HepG2 (cell line): Measurements from ENCODE around the gene TMEM269. TPM values are rescaled to one million over a fixed set of nuclear protein-coding genes. Genes with fewer than 3 reads are reported as not detected.

ENCODE experiments used
- ATAC-seq: fragments of 200-7000 bp; cut with Tn5 transposase; 3 replicates; pipeline ENCODE4 v1.9.1; 2020; ENCODE audit warnings: mild to moderate bottlenecking, moderate library complexity
- BruUV-seq: library from RNA; stranded (reverse); fragments of 400-500 nt; replicated peaks from 2 replicates; lab custom pipeline; 2021; lab: Mats Ljungman, UMichigan
- CTCF ChIA-PET: fragments of 300-600 bp; formaldehyde crosslinking; extraction: SDS; loops from one replicate; lab custom pipeline; 2021; ENCODE audit warnings: low total read pairs, inconsistent platforms, low intra/inter-chr PET ratio; lab: Yijun Ruan, JAX
- POLR2A ChIA-PET: fragments of 350-600 bp; sonication (Branson Sonifier 250); formaldehyde crosslinking; loops from one replicate; lab custom pipeline; 2020; ENCODE audit warnings: antibody characterized with exemption, inconsistent platforms; lab: Yijun Ruan, JAX
- DNase-seq: peaks from one replicate; pipeline ENCODE4 v3.0.0-alpha.2; 2015; ENCODE audit warnings: low spot score
- FAIRE-seq: peaks from 3 replicates; lab custom pipeline; 2011; peaks lifted over from hg19 to GRCh38; lab: Jason Lieb, UNC
- H2AFZ ChIP-seq: one replicate; pipeline ENCODE4 v1.6.1; 2011; ENCODE audit warnings: low read length, inconsistent platforms
- H3K27ac ChIP-seq: fragments of 300-600 bp; 3 replicates; pipeline ENCODE4 v1.8.0; 2011; ENCODE audit warnings: mixed run types, mild to moderate bottlenecking, mixed read lengths, low read length, inconsistent platforms; ENCODE audit not compliant: insufficient read depth; ENCODE audit errors: extremely low read length
- H3K27me3 ChIP-seq, 2 experiments: fragments of 200-600 bp in 1 of 2; 2 replicates in 1 of 2; 3 replicates in 1 of 2; pipeline versions ENCODE4 v1.6.0 to v1.8.0; 2011; ENCODE audit warnings: low read length in 2 of 2, mild to moderate bottlenecking in 2 of 2, moderate library complexity in 2 of 2, inconsistent platforms in 1 of 2; ENCODE audit not compliant: insufficient read depth in 2 of 2, control insufficient read depth in 1 of 2
- H3K36me3 ChIP-seq, 2 experiments: fragments of 200-600 bp in 1 of 2; replicated peaks in 1 of 2; 2 replicates in 1 of 2; 3 replicates in 1 of 2; pipeline versions ENCODE4 v1.5.1 to v1.8.0; 2011; ENCODE audit warnings: low read length in 2 of 2, inconsistent platforms in 1 of 2; ENCODE audit not compliant: insufficient read depth in 2 of 2, control insufficient read depth in 1 of 2
- H3K4me1 ChIP-seq: 2 replicates; pipeline ENCODE4 v1.5.1; 2012; ENCODE audit warnings: low read length, inconsistent platforms; ENCODE audit not compliant: insufficient read depth
- H3K4me2 ChIP-seq: 2 replicates; pipeline ENCODE4 v1.6.0; 2011; ENCODE audit warnings: low read depth, low read length, inconsistent platforms
- H3K4me3 ChIP-seq, 3 experiments: fragments of 200-600 bp in 1 of 3; sonication (generic), shearing (Covaris generic) in 1 of 3; replicated peaks in 1 of 3; 2 replicates each; pipeline ENCODE4 v1.5.1; 2011 to 2016; ENCODE audit warnings: low read length in 3 of 3, inconsistent platforms in 2 of 3, low read depth in 2 of 3, mild to moderate bottlenecking in 2 of 3, control low read depth in 1 of 3, mixed read lengths in 1 of 3; ENCODE audit not compliant: insufficient read depth in 1 of 3
- H3K79me2 ChIP-seq: one replicate; pipeline ENCODE4 v1.6.1; 2011; ENCODE audit warnings: low read length, inconsistent platforms; ENCODE audit not compliant: insufficient read depth
- H3K9ac ChIP-seq: 2 replicates; pipeline ENCODE4 v1.6.0; 2011; ENCODE audit warnings: mild to moderate bottlenecking, low read depth, low read length, inconsistent platforms; ENCODE audit not compliant: insufficient read depth
- H3K9me3 ChIP-seq: 2 replicates; pipeline ENCODE4 v1.5.1; 2012; ENCODE audit warnings: mild to moderate bottlenecking, low read length
- H4K20me1 ChIP-seq: 2 replicates; pipeline ENCODE4 v1.6.0; 2011; ENCODE audit warnings: inconsistent platforms, mild to moderate bottlenecking, low read length, moderate library complexity; ENCODE audit not compliant: insufficient read depth
- AGO1 ChIP-seq: fragments of 200-400 bp; formaldehyde crosslinking; IDR thresholded peaks from 2 replicates; pipeline ENCODE4 v1.6.1; 2017; ENCODE audit warnings: mild to moderate bottlenecking, low read depth, low read length, moderate library complexity; ENCODE audit not compliant: poor library complexity, severe bottlenecking
- BCL6 ChIP-seq: IDR thresholded peaks from 2 replicates; pipeline ENCODE4 v1.6.1; 2016; ENCODE audit warnings: missing genetic modification reagents, missing compliant biosample characterization
- CEBPG ChIP-seq: IDR thresholded peaks from 2 replicates; pipeline ENCODE4 v1.6.1; 2016
- CTCF ChIP-seq: sonication (generic); formaldehyde crosslinking; IDR thresholded peaks from 2 replicates; pipeline ENCODE4 v1.5.0; 2020; ENCODE audit warnings: mild to moderate bottlenecking, missing genetic modification reagents, moderate library complexity
- HNF4A ChIP-seq: sonication (generic); formaldehyde crosslinking; IDR thresholded peaks from 2 replicates; pipeline ENCODE4 v1.4.0; 2020; ENCODE audit warnings: missing genetic modification reagents
- HNF4G ChIP-seq, 2 experiments: sonication (generic) in 1 of 2; formaldehyde crosslinking in 1 of 2; IDR thresholded peaks; 2 replicates each; pipeline versions ENCODE4 v1.4.0 to v1.6.1; 2011 to 2020; ENCODE audit warnings: borderline replicate concordance in 2 of 2, low read depth in 2 of 2, mild to moderate bottlenecking in 2 of 2, low read length in 1 of 2, missing genetic modification reagents in 1 of 2, moderate library complexity in 1 of 2
- MBD4 ChIP-seq: IDR thresholded peaks from 2 replicates; pipeline ENCODE4 v1.6.1; 2012; ENCODE audit warnings: low read length, inconsistent platforms, borderline replicate concordance
- NR2F2 ChIP-seq: IDR thresholded peaks from 2 replicates; pipeline ENCODE4 v1.6.1; 2012; ENCODE audit warnings: low read depth, inconsistent platforms, borderline replicate concordance
- RAD21 ChIP-seq: fragments of 450-650 bp; formaldehyde crosslinking; IDR thresholded peaks from 2 replicates; pipeline ENCODE4 v1.5.0; 2020; ENCODE audit warnings: mild to moderate bottlenecking
- SMC3 ChIP-seq: IDR thresholded peaks from 2 replicates; pipeline ENCODE4 v1.6.1; 2011; ENCODE audit warnings: low read length, improper control_type of control experiment
- SP4 ChIP-seq: sonication (generic); formaldehyde crosslinking; IDR thresholded peaks from 2 replicates; pipeline ENCODE4 v1.8.1; 2023; ENCODE audit warnings: mild to moderate bottlenecking, missing genetic modification reagents
- STAG1 ChIP-seq: sonication (generic); formaldehyde crosslinking; IDR thresholded peaks from 2 replicates; pipeline ENCODE4 v1.4.0; 2020; ENCODE audit warnings: missing genetic modification reagents
- TCF7 ChIP-seq: sonication (generic); IDR thresholded peaks from 2 replicates; pipeline ENCODE4 v1.6.1; 2016; ENCODE audit warnings: antibody characterized with exemption, low read depth
- TFDP2 ChIP-seq: sonication (generic); formaldehyde crosslinking; IDR thresholded peaks from 2 replicates; pipeline ENCODE4 v1.4.0; 2020; ENCODE audit warnings: missing genetic modification reagents
- ZNF674 ChIP-seq: sonication (generic); formaldehyde crosslinking; IDR thresholded peaks from 2 replicates; pipeline ENCODE4 v1.5.0; 2020; ENCODE audit warnings: low read depth, mild to moderate bottlenecking, missing genetic modification reagents
- ZNF703 ChIP-seq: sonication (generic); formaldehyde crosslinking; IDR thresholded peaks from 2 replicates; pipeline ENCODE4 v1.5.1; 2020; ENCODE audit warnings: missing genetic modification reagents, mild to moderate bottlenecking, moderate library complexity, borderline replicate concordance
- ZNF710 ChIP-seq: sonication (generic); formaldehyde crosslinking; IDR thresholded peaks from 2 replicates; pipeline ENCODE4 v1.5.0; 2020; ENCODE audit warnings: mild to moderate bottlenecking, missing genetic modification reagents, borderline replicate concordance
- in situ Hi-C: cut with HindIII; loops from 2 replicates; pipeline ENCODE4 v1.10.0; 2017; ENCODE audit warnings: low pct_unique_long_range_greater_than_20kb; ENCODE audit not compliant: extremely low pct_ligation_motif_present
- intact Hi-C: fragments of 100-400 bp; cut with micrococcal nuclease; formaldehyde crosslinking; loops from one replicate; pipeline ENCODE4 v1.10.0; 2022; ENCODE audit not compliant: unreplicated experiment
- polyA plus RNA-seq, 8 experiments: library from polyadenylated mRNA; depleted of rRNA in 3 of 8; stranded (reverse) in 7 of 8; unstranded in 1 of 8; fragments of >200 nt; fragmentation: Illumina TruSeq in 4 of 8; extraction: Trizol in 4 of 8; gene quantifications; 2 replicates each; pipeline versions ENCODE4 v1.2.1 to v1.2.3, GENCODE V29; 2011 to 2016; ENCODE audit warnings: low read depth in 4 of 8, missing spikeins in 1 of 8, mixed read lengths in 1 of 8; ENCODE audit not compliant: insufficient read depth in 1 of 8
- total RNA-seq, 5 experiments: library from RNA; depleted of rRNA; stranded (reverse); fragments of >200 nt; fragmentation: Illumina TruSeq; extraction: Trizol; gene quantifications; 2 replicates each; pipeline ENCODE4 v1.2.3, GENCODE V29; 2016; ENCODE audit warnings: low read depth in 1 of 5

Gene TMEM269
- total and polyA plus RNA-seq, 2 of the 13 experiments (the other 11 are each of a cell fraction or from before 2014, with no cell fraction given) = 0.15 to 0.21 TPM

GRCh38 chr1:42776502-42776901 is 8.3 kb upstream of the TMEM269 start (continued):
- TF ChIP-seq BCL6 (CRISPR knock-in tag) (no peak), NR2F2 (no peak), AGO1 (no peak), ZNF674 (no peak), TFDP2 (CRISPR knock-in tag) (no peak), HNF4A (peak; percentile 57), MBD4 (no peak), HNF4G (IDR thresholded peaks at IDR 0.05; ENCODE audit: borderline replicate concordance, low read depth, low read length) (0 out of 2 replicates have a peak, but pooled peaks have one; percentile 23), HNF4G (CRISPR knock-in tag; IDR thresholded peaks at IDR 0.05; ENCODE audit: borderline replicate concordance, low read depth) (no peak)

- DNase-seq (peak; percentile 40), FAIRE-seq (peak; percentile 26), ATAC-seq (peak; percentile 82)
- no peak overlapping the region for H3K27ac ChIP-seq
- ChIA-PET POLR2A (interaction anchor here (1.0 kb wide), 1 partner anchor 11 kb away, joined by 3 read pairs; the partner anchor contains the start of genes C1orf50 and P3H1), CTCF (interaction anchor here (0.7 to 1.8 kb wide), 4 partner anchors 136 to 296 kb away, joined by 3 to 14 read pairs (median 4); no protein-coding TSS in a partner anchor)
- no peaks in the 10 kb centered on the region for H4K20me1 ChIP-seq
- intact Hi-C loops (loop anchor here (1.0 to 5.0 kb wide), 2 partner anchors 135 to 294 kb away; no protein-coding TSS in a partner anchor), in situ Hi-C loops (loop anchor here (5.0 kb wide), 2 partner anchors 124 to 294 kb away; no protein-coding TSS in a partner anchor)
- no peaks in the 10 kb centered on the region for H3K9me3 ChIP-seq
- no TSS peak for BruUV-seq
- H3K9ac ChIP-seq = no peak overlapping the region
- H3K36me3 ChIP-seq = peaks cover 20 to 56% of the 10 kb centered on the region in 2 experiments
- H3K4me3 ChIP-seq = no peak overlapping the region
- no peak overlapping the region for H2AFZ ChIP-seq
- H3K4me2 ChIP-seq = no peak overlapping the region
- H3K4me1 ChIP-seq = peaks cover 12% of the 10 kb centered on the region; the same call in 1 of the 2 replicates
- H3K79me2 ChIP-seq = peaks cover under 1% of the 10 kb centered on the region
- TF ChIP-seq ZNF710 (CRISPR knock-in tag) = no peak
- TF ChIP-seq TCF7 = no peak
- peak; percentile 76 for TF ChIP-seq SMC3
- peak; percentile 81 for TF ChIP-seq CTCF
- peak; percentile 86 for TF ChIP-seq STAG1 (CRISPR knock-in tag)
- TF ChIP-seq RAD21 (CRISPR knock-in tag) = peak; percentile 77
- 0 out of 2 replicates have a peak, but pooled peaks have one; percentile 9 for TF ChIP-seq CEBPG (CRISPR knock-in tag)
- TF ChIP-seq SP4 (CRISPR knock-in tag) = no peak
- no peak for TF ChIP-seq ZNF703 (CRISPR knock-in tag)
- H3K27me3 ChIP-seq = no peaks in the 10 kb centered on the region
Observed at GRCh38 chr1:42777852-42778251, 6.9 kb upstream of the TMEM269 start.
